GM18505 (cell line): ENCODE measurements around the gene BRAF.
"Not testable (repeated sequence)": the region's sequence is repeated elsewhere in the genome, so short reads cannot be mapped to it uniquely, and the experiment has no call there.

Source experiments
- ATAC-seq: cut with Tn5 transposase; IDR thresholded peaks from one replicate; pipeline ENCODE4 v1.9.1; 2021; ENCODE audit not compliant: unreplicated experiment
- POLR2A ChIP-seq: IDR thresholded peaks from 4 replicates; pipeline ENCODE4 v1.6.1; 2011; ENCODE audit warnings: borderline replicate concordance; ENCODE audit not compliant: insufficient read depth, insufficient read length; ENCODE audit errors: extremely low read depth

Gene BRAF

GRCh38 chr7:140677496-140677895, 247.2 kb downstream of the BRAF start:
- ATAC-seq, result no peak
- TF ChIP-seq POLR2A, result no peak

- not testable (repeated sequence) for ATAC-seq
Observed at GRCh38 chr7:140676956-140677355, 247.8 kb downstream of the BRAF start.

GRCh38 chr7:140676306-140676705, 248.4 kb downstream of the BRAF start:
- no peak for TF ChIP-seq POLR2A
- ATAC-seq, result peak; percentile 39

- ATAC-seq, result no peak
- TF ChIP-seq POLR2A, result no peak
Observed at GRCh38 chr7:140675726-140676125, 249.0 kb downstream of the BRAF start.

- no peak for TF ChIP-seq POLR2A
- ATAC-seq, result no peak
Observed at GRCh38 chr7:140674899-140675701, 249.6 kb downstream of the BRAF start.

- no peak for TF ChIP-seq POLR2A
- ATAC-seq, result peak; percentile 25
Observed at GRCh38 chr7:140674356-140674800, 250.4 kb downstream of the BRAF start.

GRCh38 chr7:140673774-140674155, 251.0 kb downstream of the BRAF start:
- no peak for ATAC-seq
- TF ChIP-seq POLR2A, result no peak

GRCh38 chr7:140673063-140673773, 251.5 kb downstream of the BRAF start:
- TF ChIP-seq POLR2A, result no peak
- ATAC-seq, result peak; percentile 44

- TF ChIP-seq POLR2A, result peak; percentile 55
- peak; percentile 49 for ATAC-seq
Observed at GRCh38 chr7:140672382-140673062, 252.2 kb downstream of the BRAF start, which contains the start of gene ADCK2. Gene ADCK2, plus strand, starts transcription at chr7:140672945. Its CDS starts 386 bp downstream, at chr7:140673331.

- ATAC-seq, result no peak
- no peak for TF ChIP-seq POLR2A
Observed at GRCh38 chr7:140671966-140672365, 252.8 kb downstream of the BRAF start.

GRCh38 chr7:140670343-140670935, 254.3 kb downstream of the BRAF start:
- TF ChIP-seq POLR2A, result no peak
- ATAC-seq, result no peak

- ATAC-seq, result not testable (repeated sequence)
Observed at GRCh38 chr7:140669862-140670261, 254.9 kb downstream of the BRAF start.

- no peak for ATAC-seq
- no peak for TF ChIP-seq POLR2A
Observed at GRCh38 chr7:140669352-140669751, 255.4 kb downstream of the BRAF start.
